IMR-90 (cell line): ENCODE results near the gene ZCCHC24. TPM values are rescaled to one million over a fixed set of nuclear protein-coding genes. Genes with fewer than 3 reads are reported as not detected.

Experiments
- ATAC-seq: fragments of 200-7000 bp; cut with Tn5 transposase; 2 replicates; pipeline ENCODE4 v1.9.1; 2020; ENCODE audit warnings: low read depth, mild to moderate bottlenecking, moderate library complexity
- BruUV-seq: library from RNA; stranded (reverse); fragments of 400-500 nt; replicated peaks from 2 replicates; lab custom pipeline; 2021; lab: Mats Ljungman, UMichigan
- CTCF ChIA-PET: fragments of 300-600 bp; formaldehyde crosslinking; extraction: SDS; loops from one replicate; lab custom pipeline; 2021; ENCODE audit warnings: antibody characterized with exemption; lab: Yijun Ruan, JAX
- POLR2A ChIA-PET: fragments of 300-600 bp; sonication (Branson Sonifier 250); formaldehyde crosslinking; loops from one replicate; lab custom pipeline; 2022; ENCODE audit warnings: antibody characterized with exemption; ENCODE audit not compliant: unreplicated experiment; lab: Charles Lee
- DNase-seq: peaks from one replicate; pipeline ENCODE4 v3.0.0; 2013
- H2AFZ ChIP-seq: replicated peaks from 2 replicates; pipeline ENCODE3; 2013; ENCODE audit warnings: low read length, mild to moderate bottlenecking; ENCODE audit not compliant: poor library complexity
- H2AK5ac ChIP-seq: 2 replicates; pipeline ENCODE4 v1.6.1; 2013; ENCODE audit warnings: low read depth, low read length, inconsistent platforms
- H2AK9ac ChIP-seq: replicated peaks from 2 replicates; pipeline ENCODE3; 2013; ENCODE audit warnings: mild to moderate bottlenecking, low read depth, low read length, moderate library complexity; ENCODE audit not compliant: poor library complexity
- H2BK120ac ChIP-seq: 2 replicates; pipeline ENCODE4 v1.6.1; 2013; ENCODE audit warnings: low read depth, low read length, inconsistent platforms
- H2BK15ac ChIP-seq: 3 replicates; pipeline ENCODE4 v1.6.1; 2013; ENCODE audit warnings: low read depth, low read length, inconsistent platforms
- H2BK20ac ChIP-seq: 2 replicates; pipeline ENCODE4 v1.6.1; 2013; ENCODE audit warnings: low read depth, mild to moderate bottlenecking, inconsistent platforms, low read length, moderate library complexity
- H2BK5ac ChIP-seq: 2 replicates; pipeline ENCODE4 v1.6.1; 2013; ENCODE audit warnings: mild to moderate bottlenecking, low read depth, low read length, inconsistent platforms; ENCODE audit not compliant: poor library complexity, severe bottlenecking
- H3K14ac ChIP-seq: replicated peaks from 2 replicates; pipeline ENCODE4 v1.6.1; 2013; ENCODE audit warnings: low read depth, low read length, inconsistent platforms
- H3K18ac ChIP-seq: 2 replicates; pipeline ENCODE4 v1.6.1; 2013; ENCODE audit warnings: low read depth, low read length, control low read depth
- H3K23ac ChIP-seq: 2 replicates; pipeline ENCODE4 v1.6.1; 2013; ENCODE audit warnings: low read depth, low read length, inconsistent platforms
- H3K27ac ChIP-seq: 2 replicates; pipeline ENCODE4 v1.5.1; 2013; ENCODE audit warnings: mild to moderate bottlenecking, control low read depth, low read length; ENCODE audit not compliant: insufficient read depth
- H3K27me3 ChIP-seq: 2 replicates; pipeline ENCODE4 v1.6.1; 2013; ENCODE audit warnings: low read length; ENCODE audit not compliant: control insufficient read depth, insufficient read depth
- H3K36me3 ChIP-seq: 2 replicates; pipeline ENCODE4 v1.6.1; 2013; ENCODE audit warnings: low read length, mixed read lengths; ENCODE audit not compliant: control insufficient read depth, insufficient read depth
- H3K4ac ChIP-seq: 2 replicates; pipeline ENCODE4 v1.6.1; 2013; ENCODE audit warnings: low read depth, low read length, inconsistent platforms
- H3K4me1 ChIP-seq: 2 replicates; pipeline ENCODE4 v1.6.1; 2013; ENCODE audit warnings: low read length, mixed read lengths; ENCODE audit not compliant: control insufficient read depth, insufficient read depth
- H3K4me2 ChIP-seq: 2 replicates; pipeline ENCODE4 v1.6.1; 2013; ENCODE audit warnings: low read depth, mild to moderate bottlenecking, control low read depth, low read length, moderate library complexity
- H3K4me3 ChIP-seq: 2 replicates; pipeline ENCODE4 v1.5.1; 2013; ENCODE audit warnings: low read depth, mild to moderate bottlenecking, control low read depth, low read length, moderate library complexity; ENCODE audit not compliant: insufficient read depth
- H3K56ac ChIP-seq: 2 replicates; pipeline ENCODE4 v1.6.1; 2013; ENCODE audit warnings: low read length, inconsistent platforms; ENCODE audit not compliant: insufficient read depth; ENCODE audit errors: extremely low read depth
- H3K79me1 ChIP-seq, 2 experiments: 2 replicates each; pipeline ENCODE4 v1.6.1; 2013; ENCODE audit warnings: low read length in 2 of 2, inconsistent platforms in 1 of 2, low read depth in 1 of 2
- H3K9ac ChIP-seq: 2 replicates; pipeline ENCODE4 v1.6.1; 2013; ENCODE audit warnings: low read depth, low read length, control low read depth
- H3K9me1 ChIP-seq: 2 replicates; pipeline ENCODE4 v1.6.1; 2013; ENCODE audit warnings: low read length, inconsistent platforms; ENCODE audit not compliant: insufficient read depth
- H3K9me3 ChIP-seq: 2 replicates; pipeline ENCODE4 v1.6.1; 2013; ENCODE audit warnings: low read length; ENCODE audit not compliant: control insufficient read depth, insufficient read depth
- H4K20me1 ChIP-seq: 2 replicates; pipeline ENCODE4 v1.6.1; 2013; ENCODE audit warnings: low read length, inconsistent platforms; ENCODE audit not compliant: insufficient read depth
- H4K5ac ChIP-seq: 2 replicates; pipeline ENCODE4 v1.6.1; 2013; ENCODE audit warnings: mild to moderate bottlenecking, low read depth, low read length, control low read depth
- H4K8ac ChIP-seq, 2 experiments: 2 replicates each; pipeline ENCODE4 v1.6.1; 2013; ENCODE audit warnings: low read depth in 2 of 2, low read length in 2 of 2, control low read depth in 1 of 2, inconsistent platforms in 1 of 2
- H4K91ac ChIP-seq: 2 replicates; pipeline ENCODE4 v1.6.1; 2013; ENCODE audit warnings: low read depth, low read length, inconsistent platforms; ENCODE audit not compliant: insufficient read depth
- BHLHE40 ChIP-seq: fragments of 150-350 bp; IDR thresholded peaks from 2 replicates; pipeline ENCODE4 v1.6.1; 2016; ENCODE audit warnings: mild to moderate bottlenecking, low read depth, low read length
- WGBS, 2 experiments: methylation state at CpG; one replicate each; pipeline versions ENCODE4 v1.1.5 to v1.1.7; 2013; ENCODE audit warnings: missing lambda C conversion rate in 2 of 2; ENCODE audit not compliant: insufficient read length in 1 of 2; ENCODE audit errors: extremely low coverage in 2 of 2; 5-methylcytosine and 5-hydroxymethylcytosine counted together
- dilution Hi-C: fragments of 300-500 bp; cut with HindIII; formaldehyde crosslinking; loops from one replicate; pipeline ENCODE4 v1.14.3; 2018; ENCODE audit warnings: low sequenced_read_pairs; ENCODE audit not compliant: unreplicated experiment
- in situ Hi-C: fragments of 300-500 bp; cut with MboI; formaldehyde crosslinking; loops from 3 replicates; pipeline ENCODE4 v1.14.3; 2019; ENCODE audit warnings: low sequenced_read_pairs, inconsistent platforms, mixed read lengths
- intact Hi-C: fragments of 100-400 bp; cut with micrococcal nuclease; formaldehyde crosslinking; loops from 2 replicates; pipeline ENCODE4 v1.10.0; 2022
- polyA plus RNA-seq, 3 experiments: library from polyadenylated mRNA; depleted of rRNA; stranded (reverse); fragments of >200 nt; gene quantifications; 2 replicates each; pipeline ENCODE4 v1.2.3, GENCODE V29; 2012; ENCODE audit warnings: low replicate concordance in 1 of 3
- total RNA-seq: library from RNA; depleted of rRNA; stranded (reverse); fragments of >200 nt; gene quantifications from 2 replicates; pipeline ENCODE4 v1.2.3, GENCODE V29; 2012

Gene ZCCHC24
- total and polyA plus RNA-seq, 2 of the 4 experiments (the other 2 are of a cell fraction), result 15.1 to 25.9 TPM

- H2AK9ac ChIP-seq, result no peak overlapping the region
- H2AK5ac ChIP-seq, result no peak overlapping the region
- dilution Hi-C loops, result no loop called here
- H4K20me1 ChIP-seq, result peaks cover 50% of the 10 kb centered on the region
- no peak overlapping the region for H4K5ac ChIP-seq
- H3K4me1 ChIP-seq, result peaks cover 5% of the 10 kb centered on the region; the same call in 1 of the 2 replicates
- H3K56ac ChIP-seq, result no peak overlapping the region
- H2BK15ac ChIP-seq, result no peak overlapping the region
- no peak overlapping the region for H4K91ac ChIP-seq
- no peak overlapping the region for H3K23ac ChIP-seq
- no peak overlapping the region for H3K4me2 ChIP-seq
- WGBS, 2 experiments, result 100% methylated on average over 1 of the region's 3 CpGs; no CpG with 5 or more reads in 1 of the 2 experiments
- H3K27me3 ChIP-seq, result no peaks in the 10 kb centered on the region
- H3K18ac ChIP-seq, result no peak overlapping the region
- no peak overlapping the region for H2BK120ac ChIP-seq
- DNase-seq (no peak), ATAC-seq (no peak)
- intact Hi-C loops, result no loop called here
- H3K9ac ChIP-seq, result no peak overlapping the region
- no peaks in the 10 kb centered on the region for H3K9me3 ChIP-seq
- H2BK5ac ChIP-seq, result no peak overlapping the region
- peak overlapping the region; percentile 21 for H2AFZ ChIP-seq
- H3K4ac ChIP-seq, result no peak overlapping the region
- POLR2A ChIA-PET, result no interaction called here
- no peak overlapping the region for H4K8ac ChIP-seq
- CTCF ChIA-PET, result no interaction called here
- H3K36me3 ChIP-seq, result peaks cover 66% of the 10 kb centered on the region
- H3K79me1 ChIP-seq, result peaks cover 24 to 60% of the 10 kb centered on the region in 2 experiments
- no peak for TF ChIP-seq BHLHE40
- no peak overlapping the region for H3K4me3 ChIP-seq
- no peak overlapping the region for H2BK20ac ChIP-seq
- H3K27ac ChIP-seq, result no peak overlapping the region
- in situ Hi-C loops, result no loop called here
- H3K14ac ChIP-seq, result no peak overlapping the region
- TSS peak; percentile 77 for BruUV-seq
- H3K9me1 ChIP-seq, result peaks cover 16% of the 10 kb centered on the region
Measured at GRCh38 chr10:79354141-79354540, 91.3 kb downstream of the ZCCHC24 start.
